K562 (cell line): Measurements from ENCODE around the gene MDC1. TPM values are rescaled to one million over a fixed set of nuclear protein-coding genes. Genes with fewer than 3 reads are reported as not detected.

Experiments used
- AFF4 ChIP-seq: sonication (generic); formaldehyde crosslinking; IDR thresholded peaks from 2 replicates; pipeline ENCODE4 v1.8.0; 2023; ENCODE audit warnings: mild to moderate bottlenecking, missing genetic modification reagents
- ARID1B ChIP-seq: fragments of 450-650 bp; IDR thresholded peaks from 2 replicates; pipeline ENCODE4 v1.6.1; 2016; ENCODE audit warnings: antibody characterized with exemption, mild to moderate bottlenecking, inconsistent platforms
- BHLHE40 ChIP-seq: IDR thresholded peaks from 2 replicates; pipeline ENCODE4 v1.6.1; 2011; ENCODE audit warnings: low read length, improper control_type of control experiment
- CXXC5 ChIP-seq: fragments of 250-450 bp; sonication (Bioruptor Pico); IDR thresholded peaks from 2 replicates; pipeline ENCODE4 v1.8.0; 2022; ENCODE audit warnings: inconsistent platforms, mild to moderate bottlenecking, moderate library complexity
- E2F6 ChIP-seq, 2 experiments: IDR thresholded peaks; 2 replicates each; pipeline ENCODE4 v1.6.1; 2011; ENCODE audit warnings: borderline replicate concordance in 1 of 2, control low read depth in 1 of 2, low read depth in 1 of 2, low read length in 1 of 2, mild to moderate bottlenecking in 1 of 2, mixed read lengths in 1 of 2, moderate library complexity in 1 of 2; ENCODE audit not compliant: insufficient read depth in 1 of 2, insufficient read length in 1 of 2, poor library complexity in 1 of 2, severe bottlenecking in 1 of 2; ENCODE audit errors: extremely low read depth in 1 of 2
- EGR1 ChIP-seq: fragments of 450-650 bp; conservative IDR thresholded peaks from 2 replicates; pipeline ENCODE4 v1.6.1; 2017; ENCODE audit warnings: mild to moderate bottlenecking
- HMBOX1 ChIP-seq: sonication (generic); IDR thresholded peaks from 2 replicates; pipeline ENCODE4 v1.6.1; 2016
- NFRKB ChIP-seq: fragments of 450-650 bp; IDR thresholded peaks from 2 replicates; pipeline ENCODE4 v1.6.1; 2016; ENCODE audit warnings: low read depth
- NKRF ChIP-seq: fragments of 450-650 bp; IDR thresholded peaks from 2 replicates; pipeline ENCODE4 v1.6.1; 2016; ENCODE audit warnings: borderline replicate concordance
- PRDM10 ChIP-seq: fragments of 450-650 bp; IDR thresholded peaks from 2 replicates; pipeline ENCODE4 v1.6.1; 2018; ENCODE audit not compliant: partially characterized antibody
- RBBP5 ChIP-seq: fragments of 200-600 bp; sonication (generic); IDR thresholded peaks from 2 replicates; pipeline ENCODE4 v1.6.1; 2012; ENCODE audit warnings: borderline replicate concordance, mild to moderate bottlenecking, low read length, control low read depth, inconsistent platforms; ENCODE audit not compliant: insufficient read depth, poor library complexity, severe bottlenecking
- SRSF9 ChIP-seq: fragments of 200-400 bp; formaldehyde crosslinking; IDR thresholded peaks from 2 replicates; pipeline ENCODE4 v1.6.1; 2017; ENCODE audit warnings: low read depth, low read length, borderline replicate concordance
- TAF9B ChIP-seq: fragments of 450-650 bp; IDR thresholded peaks from 2 replicates; pipeline ENCODE4 v1.6.1; 2018; ENCODE audit warnings: mild to moderate bottlenecking; ENCODE audit not compliant: partially characterized antibody
- ZNF282 ChIP-seq: sonication (generic); formaldehyde crosslinking; IDR thresholded peaks from 2 replicates; pipeline ENCODE4 v1.8.1; 2023; ENCODE audit warnings: missing genetic modification reagents
- polyA plus RNA-seq, 8 experiments: library from polyadenylated mRNA; depleted of rRNA in 4 of 8; stranded (reverse) in 5 of 8; unstranded in 3 of 8; fragments of >200 nt; fragmentation: Nextera tagmentation in 2 of 8; fragmentation: Illumina TruSeq in 1 of 8; extraction: Ambion mirVana in 2 of 8; extraction: Trizol in 1 of 8; gene quantifications; 2 replicates each; pipeline versions ENCODE4 v1.2.1 to v1.2.3, GENCODE V29; 2011 to 2014; ENCODE audit warnings: inconsistent platforms in 1 of 8, missing spikeins in 1 of 8
- total RNA-seq, 7 experiments: library from RNA; depleted of rRNA in 6 of 7; stranded (reverse); fragments of >200 nt in 6 of 7; fragmentation: Illumina TruSeq in 2 of 7; extraction: Trizol in 2 of 7; gene quantifications; 2 replicates each; pipeline versions ENCODE4 v1.2.1 to v1.2.3, GENCODE V29; 2011 to 2021; ENCODE audit warnings: low replicate concordance in 1 of 7

MDC1 gene
- total and polyA plus RNA-seq, 9 of the 15 experiments (the other 6 are each of a cell fraction or from before 2014, with no cell fraction given), result 8.2 to 114 (median 20.0) TPM

- peak; percentile 71; the same call in 1 of the 2 replicates for TF ChIP-seq NKRF
- TF ChIP-seq EGR1, result 0 out of 2 replicates have a peak, but pooled peaks have one; percentile 4
- TF ChIP-seq AFF4, result 0 out of 2 replicates have a peak, but pooled peaks have one; percentile 50
- no peak for TF ChIP-seq TAF9B
- TF ChIP-seq NFRKB, result 0 out of 2 replicates have a peak, but pooled peaks have one; percentile 54
- peak; percentile 48 for TF ChIP-seq PRDM10
- no peak for TF ChIP-seq SRSF9
- peak; percentile 86 for TF ChIP-seq CXXC5 (CRISPR knock-in tag)
- TF ChIP-seq BHLHE40, result peak; percentile 82
- peak; percentile 32; the same call in 1 of the 2 replicates for TF ChIP-seq ARID1B
- TF ChIP-seq ZNF282 (CRISPR knock-in tag), result no peak
- peak; percentile 52 for TF ChIP-seq RBBP5
- peak in 1 of 2 experiments; percentile 45 for TF ChIP-seq E2F6 (IDR thresholded peaks at IDR 0.05; ENCODE audit: borderline replicate concordance in 1 of 2, extremely low read depth in 1 of 2, insufficient read depth in 1 of 2, insufficient read length in 1 of 2, low read depth in 1 of 2, low read length in 1 of 2, poor library complexity in 1 of 2, severe bottlenecking in 1 of 2)
- TF ChIP-seq HMBOX1, result no peak
Measured at GRCh38 chr6:30690403-30691207, 26.5 kb downstream of the MDC1 start, which contains the start of gene NRM (continued).
